Thymus (tissue), 11 donors: ENCODE data around the gene MPG. TPM values are rescaled to one million over a fixed set of nuclear protein-coding genes. Genes with fewer than 3 reads are reported as not detected.
A peak's percentile ranks its signal among the peaks of the same experiment; 100 is the strongest.
"Not testable (repeated sequence)": the region's sequence is repeated elsewhere in the genome, so short reads cannot be mapped to it uniquely, and the experiment has no call there.

Source experiments
- DNase-seq, 9 donors: peaks; one replicate each; pipeline ENCODE4 v3.0.0-alpha.2; 2013; ENCODE audit warnings: low spot score in 9 of 9, low read depth in 6 of 9, missing footprints in 1 of 9
- H3K27ac ChIP-seq, 2 donors: one replicate each; pipeline ENCODE4 v1.5.1; 2013; ENCODE audit warnings: control low read depth in 1 of 2, low read depth in 1 of 2, low read length in 1 of 2, mild to moderate bottlenecking in 1 of 2, moderate library complexity in 1 of 2
- H3K27me3 ChIP-seq, 2 donors: one replicate each; pipeline ENCODE4 v1.5.1; 2013; ENCODE audit warnings: low read length in 1 of 2; ENCODE audit not compliant: control insufficient read depth in 2 of 2, insufficient read depth in 1 of 2
- H3K36me3 ChIP-seq, 2 donors: one replicate each; pipeline ENCODE4 v1.5.1; 2013; ENCODE audit warnings: low read length in 1 of 2, mild to moderate bottlenecking in 1 of 2, moderate library complexity in 1 of 2; ENCODE audit not compliant: control insufficient read depth in 2 of 2, insufficient read depth in 2 of 2
- H3K4me1 ChIP-seq, 2 donors: one replicate each; pipeline ENCODE4 v1.5.1; 2013; ENCODE audit warnings: low read length in 2 of 2; ENCODE audit not compliant: control insufficient read depth in 2 of 2, insufficient read depth in 2 of 2
- H3K4me3 ChIP-seq, 2 donors: one replicate each; pipeline ENCODE4 v1.5.1; 2013; ENCODE audit warnings: low read length in 2 of 2, control low read depth in 1 of 2, mild to moderate bottlenecking in 1 of 2
- H3K9me3 ChIP-seq, 2 donors: one replicate each; pipeline ENCODE4 v1.5.1; 2013; ENCODE audit warnings: low read length in 1 of 2, mild to moderate bottlenecking in 1 of 2; ENCODE audit not compliant: control insufficient read depth in 2 of 2, insufficient read depth in 1 of 2
- WGBS: extraction: QIAGEN DNeasy Blood & Tissue Kit; methylation state at CpG from one replicate; pipeline ENCODE4 v1.1.7; 2013; 5-methylcytosine and 5-hydroxymethylcytosine counted together
- polyA plus RNA-seq: library from polyadenylated mRNA; stranded (reverse); fragments of 200-250 nt; gene quantifications from one replicate; pipeline ENCODE4 v1.2.3, GENCODE V29; 2013
- total RNA-seq: library from RNA; stranded (reverse); fragments of 120-200 nt; gene quantifications from one replicate; pipeline ENCODE4 v1.2.4, GENCODE V29; 2013
- donor health status: healthy.

Gene MPG
- total and polyA plus RNA-seq, 2 donors: 45.1 to 58.1 TPM

GRCh38 chr16:117379-118365, 39.6 kb downstream of the MPG start:
- DNase-seq: peak in 7 of 9 donors; percentile 30 to 76 (median 63)
- H3K9me3 ChIP-seq: no peaks in the 10 kb centered on the region
- no peaks in the 10 kb centered on the region for H3K4me1 ChIP-seq
- 78% methylated on average over 19 of the region's 19 CpGs for WGBS
- no peak overlapping the region for H3K4me3 ChIP-seq
- no peaks in the 10 kb centered on the region for H3K27me3 ChIP-seq
- H3K36me3 ChIP-seq: peaks cover 5 to 14% of the 10 kb centered on the region in 2 donors
- H3K27ac ChIP-seq: no peak overlapping the region

- no peaks in the 10 kb centered on the region for H3K9me3 ChIP-seq
- H3K36me3 ChIP-seq: peaks cover 9 to 15% of the 10 kb centered on the region in 2 donors
- no peaks in the 10 kb centered on the region for H3K4me1 ChIP-seq
- H3K27me3 ChIP-seq: no peaks in the 10 kb centered on the region
- over 99% methylated on average over 2 of the region's 2 CpGs for WGBS
- H3K27ac ChIP-seq: no peak overlapping the region
- no peak overlapping the region for H3K4me3 ChIP-seq
- DNase-seq: no peak
Measured at GRCh38 chr16:118857-119256, 40.8 kb downstream of the MPG start.

GRCh38 chr16:119295-119694, 41.3 kb downstream of the MPG start:
- no peak for DNase-seq
- Histone ChIP-seq H3K27ac (no peak overlapping the region), H3K4me3 (no peak overlapping the region), H3K4me1 (no peaks in the 10 kb centered on the region), H3K27me3 (no peaks in the 10 kb centered on the region), H3K9me3 (no peaks in the 10 kb centered on the region), H3K36me3 (peaks cover 7 to 15% of the 10 kb centered on the region in 2 donors)
- WGBS: 99% methylated on average over 5 of the region's 5 CpGs

GRCh38 chr16:119835-120491, 41.9 kb downstream of the MPG start:
- Histone ChIP-seq H3K4me3 (no peak overlapping the region), H3K4me1 (no peaks in the 10 kb centered on the region), H3K36me3 (peaks cover 7 to 12% of the 10 kb centered on the region in 2 donors), H3K27ac (no peak overlapping the region), H3K9me3 (no peaks in the 10 kb centered on the region), H3K27me3 (no peaks in the 10 kb centered on the region)
- DNase-seq: no peak
- WGBS: 97% methylated on average over 3 of the region's 3 CpGs

GRCh38 chr16:120756-121155, 42.7 kb downstream of the MPG start:
- 99% methylated on average over 2 of the region's 2 CpGs for WGBS

GRCh38 chr16:122361-122760, 44.3 kb downstream of the MPG start:
- 100% methylated on average over 1 of the region's 1 CpG for WGBS
- Histone ChIP-seq H3K36me3 (peaks cover 2 to 7% of the 10 kb centered on the region in 2 donors), H3K9me3 (no peaks in the 10 kb centered on the region), H3K27ac (no peak overlapping the region), H3K4me3 (no peak overlapping the region), H3K4me1 (no peaks in the 10 kb centered on the region), H3K27me3 (no peaks in the 10 kb centered on the region)
- no peak for DNase-seq

More at GRCh38 chr16:120756-121155, 42.7 kb downstream of the MPG start:
- DNase-seq: no peak
- Histone ChIP-seq H3K27ac (no peak overlapping the region), H3K36me3 (peaks cover 7 to 11% of the 10 kb centered on the region in 2 donors), H3K4me1 (no peaks in the 10 kb centered on the region), H3K9me3 (no peaks in the 10 kb centered on the region), H3K4me3 (no peak overlapping the region), H3K27me3 (no peaks in the 10 kb centered on the region)

GRCh38 chr16:123558-124350, 45.7 kb downstream of the MPG start:
- H3K27ac ChIP-seq: peak overlapping the region in 1 of 2 donors; percentile 32
- not testable (repeated sequence) for H3K9me3 ChIP-seq, DNase-seq, H3K36me3 ChIP-seq, H3K4me1 ChIP-seq, H3K27me3 ChIP-seq, H3K4me3 ChIP-seq
- WGBS: 92% methylated on average over 19 of the region's 19 CpGs

- no peaks in the 10 kb centered on the region for H3K27me3 ChIP-seq
- no peak overlapping the region for H3K4me3 ChIP-seq
- H3K27ac ChIP-seq: no peak overlapping the region
- no peaks in the 10 kb centered on the region for H3K9me3 ChIP-seq
- WGBS: 95% methylated on average over 3 of the region's 3 CpGs
- H3K36me3 ChIP-seq: peaks cover 2 to 7% of the 10 kb centered on the region in 2 donors
- DNase-seq: no peak
- peaks cover 0 to 15% of the 10 kb centered on the region in 2 donors for H3K4me1 ChIP-seq
Measured at GRCh38 chr16:125011-125410, 47.0 kb downstream of the MPG start.
